VCaP (cell line): Measurements from ENCODE around the gene JPH3.

Source experiments
- H3K27ac ChIP-seq: fragments of 450-650 bp; 2 replicates; pipeline ENCODE4 v1.5.1; 2017
- CTCF ChIP-seq: fragments of 450-650 bp; conservative IDR thresholded peaks from 2 replicates; pipeline ENCODE4 v1.5.1; 2017; ENCODE audit warnings: mild to moderate bottlenecking, moderate library complexity

JPH3 gene

DNA sequence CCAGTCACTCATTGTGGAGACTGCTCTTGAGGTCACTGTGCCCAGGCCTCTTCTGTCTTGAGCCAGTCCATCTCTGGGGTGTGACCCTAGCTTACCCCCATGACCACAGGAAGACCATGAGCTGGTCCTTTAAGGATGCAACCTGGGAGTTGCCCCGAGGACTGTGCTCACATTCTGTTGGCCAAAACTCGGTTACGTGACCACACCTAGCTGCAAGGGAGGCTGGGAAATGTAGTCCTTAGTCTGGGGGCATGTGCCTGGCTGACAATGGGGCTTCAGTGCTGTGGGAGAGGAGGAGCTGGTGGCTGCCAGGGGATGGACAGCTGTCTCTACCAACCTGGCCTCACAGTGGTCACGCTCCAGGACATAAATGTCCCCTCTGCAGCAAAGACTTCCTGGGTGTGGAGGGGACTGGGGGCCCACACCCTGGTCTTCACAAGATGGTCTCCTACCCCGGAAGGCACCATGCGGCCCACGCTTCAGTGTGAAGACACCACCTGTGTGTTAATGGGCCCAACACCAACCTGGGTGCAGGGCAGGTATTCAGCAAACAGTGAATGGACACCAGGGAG lies 55.4 kb downstream of the JPH3 start:
- no peak overlapping the region for H3K27ac ChIP-seq
- no peak for TF ChIP-seq CTCF

DNA sequence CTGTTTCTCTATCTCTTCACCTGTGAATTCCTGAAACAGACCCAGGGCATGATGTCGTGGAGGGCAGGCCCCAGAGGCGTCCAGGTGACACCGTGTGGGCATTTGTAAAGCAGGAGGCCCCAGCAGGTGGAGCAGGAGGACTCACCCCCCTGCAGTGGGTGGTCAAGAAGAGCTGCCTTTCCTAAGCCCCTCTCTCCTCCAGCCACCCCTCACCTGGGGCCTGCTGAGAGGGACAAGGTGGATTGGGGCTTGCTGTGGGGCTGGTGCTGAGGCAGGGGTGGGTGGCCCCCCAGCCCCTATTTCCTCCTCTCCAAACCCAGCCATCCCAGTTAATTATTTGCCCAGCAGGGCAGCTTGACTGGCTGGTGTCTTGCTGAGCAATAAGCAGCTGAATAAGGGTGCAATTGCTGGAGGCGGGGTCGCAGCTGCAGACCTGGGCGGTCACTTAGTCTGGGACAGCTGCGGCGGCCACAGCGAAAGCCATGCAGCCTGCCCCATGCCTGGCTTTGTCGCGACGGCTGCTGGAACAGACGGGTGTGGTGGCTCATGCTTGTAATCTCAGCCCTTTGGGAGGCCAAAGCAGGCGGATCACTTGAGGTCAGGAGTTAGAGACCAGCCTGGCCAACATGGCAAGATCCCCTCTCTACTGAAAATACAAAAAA lies 56.4 kb downstream of the JPH3 start:
- TF ChIP-seq CTCF, result no peak
- H3K27ac ChIP-seq, result no peak overlapping the region

GRCh38 chr16:87661561-87661960 lies 59.3 kb downstream of the JPH3 start:
- no peak for TF ChIP-seq CTCF
- H3K27ac ChIP-seq, result no peak overlapping the region

GRCh38 chr16:87662254-87663204 lies 60.2 kb downstream of the JPH3 start:
- TF ChIP-seq CTCF, result no peak
- H3K27ac ChIP-seq, result no peak overlapping the region

- TF ChIP-seq CTCF, result no peak
- no peak overlapping the region for H3K27ac ChIP-seq
These were observed 62.5 kb downstream of the JPH3 start for GRCh38 chr16:87664792-87665191.

GRCh38 chr16:87665193-87665592 lies 62.9 kb downstream of the JPH3 start:
- no peak for TF ChIP-seq CTCF

DNA sequence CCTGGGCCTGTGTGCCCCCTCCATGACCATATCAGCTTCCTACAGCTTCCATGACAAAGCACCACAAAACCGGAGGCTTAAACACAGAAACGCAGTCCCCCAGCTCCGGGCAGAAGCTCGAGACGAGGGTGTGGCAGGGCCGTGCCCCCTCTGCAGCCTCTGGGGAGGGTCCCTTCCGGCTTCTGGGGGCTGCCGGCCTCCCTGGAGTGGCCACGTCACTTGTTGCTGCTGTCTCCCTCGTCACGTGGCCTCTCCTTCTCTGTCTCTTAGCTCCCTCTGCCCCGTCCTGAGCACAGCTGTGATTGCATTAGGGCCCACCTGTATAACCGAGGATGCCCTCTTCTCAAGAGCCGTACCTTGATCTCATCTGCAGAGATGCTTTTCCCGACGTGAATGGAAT lies 64.6 kb downstream of the JPH3 start:
- TF ChIP-seq CTCF, result no peak
- no peak overlapping the region for H3K27ac ChIP-seq

More at GRCh38 chr16:87665193-87665592, 62.9 kb downstream of the JPH3 start:
- no peak overlapping the region for H3K27ac ChIP-seq
